Panc1 (cell line): ENCODE data around the gene MIEN1. TPM values are rescaled to one million over a fixed set of nuclear protein-coding genes. Genes with fewer than 3 reads are reported as not detected.
"Not testable (repeated sequence)": the region's sequence is repeated elsewhere in the genome, so short reads cannot be mapped to it uniquely, and the experiment has no call there.

Experiments used
- ATAC-seq: fragments of 200-7000 bp; cut with Tn5 transposase; 2 replicates; pipeline ENCODE4 v1.9.1; 2020; ENCODE audit warnings: mild to moderate bottlenecking, moderate library complexity
- BruUV-seq: library from RNA; stranded (reverse); fragments of 400-500 nt; replicated peaks from 2 replicates; lab custom pipeline; 2021; lab: Mats Ljungman, UMichigan
- CTCF ChIA-PET: fragments of 300-600 bp; sonication (Branson Sonifier 250); formaldehyde crosslinking; loops from one replicate; lab custom pipeline; 2022; ENCODE audit warnings: antibody characterized with exemption; lab: Charles Lee
- POLR2A ChIA-PET: fragments of 300-600 bp; sonication (Branson Sonifier 250); formaldehyde crosslinking; loops from one replicate; lab custom pipeline; 2022; ENCODE audit warnings: antibody characterized with exemption; lab: Charles Lee
- DNase-seq: peaks from one replicate; pipeline ENCODE4 v3.0.0-alpha.2; 2010; ENCODE audit warnings: low read depth, low spot score
- H3K27ac ChIP-seq: 2 replicates; pipeline ENCODE4 v1.5.1; 2011; ENCODE audit warnings: mild to moderate bottlenecking, low read length, inconsistent platforms
- H3K27me3 ChIP-seq: fragments of 200-500 bp; sonication (Bioruptor generic); 2 replicates; pipeline ENCODE4 v1.6.0; 2014; ENCODE audit warnings: low read length, inconsistent platforms; ENCODE audit not compliant: control insufficient read depth, insufficient read depth
- H3K36me3 ChIP-seq: fragments of 200-500 bp; sonication (Bioruptor generic); 2 replicates; pipeline ENCODE4 v1.5.1; 2014; ENCODE audit warnings: inconsistent platforms, mild to moderate bottlenecking, low read length, moderate library complexity; ENCODE audit not compliant: control insufficient read depth, insufficient read depth
- H3K4me1 ChIP-seq: 2 replicates; pipeline ENCODE4 v1.5.1; 2011; ENCODE audit warnings: inconsistent platforms, mild to moderate bottlenecking, low read length, moderate library complexity; ENCODE audit not compliant: control insufficient read depth, insufficient read depth
- H3K4me3 ChIP-seq, 2 experiments: 2 replicates each; pipeline ENCODE4 v1.5.1; 2011 to 2012; ENCODE audit warnings: low read depth in 2 of 2, low read length in 2 of 2, mild to moderate bottlenecking in 2 of 2, inconsistent platforms in 1 of 2, moderate library complexity in 1 of 2
- H3K9me3 ChIP-seq: fragments of 200-500 bp; sonication (Bioruptor generic); 2 replicates; pipeline ENCODE4 v1.5.1; 2014; ENCODE audit warnings: low read depth, mild to moderate bottlenecking, inconsistent platforms, low read length, moderate library complexity; ENCODE audit not compliant: control insufficient read depth, insufficient read depth
- CTCF ChIP-seq: fragments of 450-650 bp; IDR thresholded peaks from 2 replicates; pipeline ENCODE4 v1.5.1; 2017; ENCODE audit warnings: mild to moderate bottlenecking
- POLR2AphosphoS5 ChIP-seq: IDR thresholded peaks from 2 replicates; pipeline ENCODE4 v1.6.1; 2012; ENCODE audit warnings: mild to moderate bottlenecking, low read depth, low read length, moderate library complexity
- SIN3A ChIP-seq: IDR thresholded peaks from 2 replicates; pipeline ENCODE4 v1.6.1; 2012; ENCODE audit warnings: low read depth, mild to moderate bottlenecking, low read length, moderate library complexity, borderline replicate concordance; ENCODE audit not compliant: insufficient read depth
- TCF7L2 ChIP-seq: IDR thresholded peaks from 2 replicates; pipeline ENCODE4 v1.6.1; 2011; ENCODE audit warnings: mild to moderate bottlenecking, low read depth, low read length, inconsistent platforms
- in situ Hi-C: cut with HindIII; loops from 2 replicates; pipeline ENCODE4 v1.10.0; 2016; ENCODE audit warnings: low sequenced_read_pairs, low pct_unique_long_range_greater_than_20kb
- intact Hi-C: fragments of 100-400 bp; cut with micrococcal nuclease; formaldehyde crosslinking; loops from one replicate; pipeline ENCODE4 v1.10.0; 2022; ENCODE audit not compliant: unreplicated experiment
- total RNA-seq: library from RNA; stranded (reverse); gene quantifications from one replicate; pipeline ENCODE4 v1.2.1, GENCODE V29; 2021; ENCODE audit not compliant: unreplicated experiment
- TF ChIP-seq, protein P1 (sequence below), 2 experiments: IDR thresholded peaks; 2 replicates each; pipeline ENCODE4 v1.6.1; 2011 to 2012; ENCODE audit warnings: low read depth in 2 of 2, control low read depth in 1 of 2, low read length in 1 of 2, mild to moderate bottlenecking in 1 of 2, moderate library complexity in 1 of 2; ENCODE audit not compliant: insufficient read depth in 1 of 2

The MIEN1 gene
- total RNA-seq, 1 experiment from 2014 or later = 103 TPM

GRCh38 chr17:39714234-39714633 is 16.1 kb downstream of the MIEN1 start:
- intact Hi-C loops (no loop called here), in situ Hi-C loops (no loop called here)
- Histone ChIP-seq H3K4me1 (no peaks in the 10 kb centered on the region), H3K27ac (no peak overlapping the region), H3K27me3 (no peaks in the 10 kb centered on the region), H3K36me3 (no peaks in the 10 kb centered on the region), H3K9me3 (no peaks in the 10 kb centered on the region), H3K4me3 (no peak overlapping the region)
- ChIA-PET CTCF (no interaction called here), POLR2A (interaction anchor here (0.7 kb wide), 1 partner anchor 12 kb away, joined by 4 read pairs; no protein-coding TSS in a partner anchor)
- DNase-seq (no peak), ATAC-seq (no peak)
- no peak for TF ChIP-seq POLR2AphosphoS5
- TF ChIP-seq SIN3A = no peak
- TF ChIP-seq TCF7L2 = no peak
- TF ChIP-seq, protein P1, sequence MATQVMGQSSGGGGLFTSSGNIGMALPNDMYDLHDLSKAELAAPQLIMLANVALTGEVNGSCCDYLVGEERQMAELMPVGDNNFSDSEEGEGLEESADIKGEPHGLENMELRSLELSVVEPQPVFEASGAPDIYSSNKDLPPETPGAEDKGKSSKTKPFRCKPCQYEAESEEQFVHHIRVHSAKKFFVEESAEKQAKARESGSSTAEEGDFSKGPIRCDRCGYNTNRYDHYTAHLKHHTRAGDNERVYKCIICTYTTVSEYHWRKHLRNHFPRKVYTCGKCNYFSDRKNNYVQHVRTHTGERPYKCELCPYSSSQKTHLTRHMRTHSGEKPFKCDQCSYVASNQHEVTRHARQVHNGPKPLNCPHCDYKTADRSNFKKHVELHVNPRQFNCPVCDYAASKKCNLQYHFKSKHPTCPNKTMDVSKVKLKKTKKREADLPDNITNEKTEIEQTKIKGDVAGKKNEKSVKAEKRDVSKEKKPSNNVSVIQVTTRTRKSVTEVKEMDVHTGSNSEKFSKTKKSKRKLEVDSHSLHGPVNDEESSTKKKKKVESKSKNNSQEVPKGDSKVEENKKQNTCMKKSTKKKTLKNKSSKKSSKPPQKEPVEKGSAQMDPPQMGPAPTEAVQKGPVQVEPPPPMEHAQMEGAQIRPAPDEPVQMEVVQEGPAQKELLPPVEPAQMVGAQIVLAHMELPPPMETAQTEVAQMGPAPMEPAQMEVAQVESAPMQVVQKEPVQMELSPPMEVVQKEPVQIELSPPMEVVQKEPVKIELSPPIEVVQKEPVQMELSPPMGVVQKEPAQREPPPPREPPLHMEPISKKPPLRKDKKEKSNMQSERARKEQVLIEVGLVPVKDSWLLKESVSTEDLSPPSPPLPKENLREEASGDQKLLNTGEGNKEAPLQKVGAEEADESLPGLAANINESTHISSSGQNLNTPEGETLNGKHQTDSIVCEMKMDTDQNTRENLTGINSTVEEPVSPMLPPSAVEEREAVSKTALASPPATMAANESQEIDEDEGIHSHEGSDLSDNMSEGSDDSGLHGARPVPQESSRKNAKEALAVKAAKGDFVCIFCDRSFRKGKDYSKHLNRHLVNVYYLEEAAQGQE (IDR thresholded peaks at IDR 0.05; ENCODE audit: insufficient read depth in 1 of 2, low read depth in 2 of 2, low read length in 1 of 2) = no peak
- TF ChIP-seq CTCF = no peak
- no TSS peak for BruUV-seq

DNA sequence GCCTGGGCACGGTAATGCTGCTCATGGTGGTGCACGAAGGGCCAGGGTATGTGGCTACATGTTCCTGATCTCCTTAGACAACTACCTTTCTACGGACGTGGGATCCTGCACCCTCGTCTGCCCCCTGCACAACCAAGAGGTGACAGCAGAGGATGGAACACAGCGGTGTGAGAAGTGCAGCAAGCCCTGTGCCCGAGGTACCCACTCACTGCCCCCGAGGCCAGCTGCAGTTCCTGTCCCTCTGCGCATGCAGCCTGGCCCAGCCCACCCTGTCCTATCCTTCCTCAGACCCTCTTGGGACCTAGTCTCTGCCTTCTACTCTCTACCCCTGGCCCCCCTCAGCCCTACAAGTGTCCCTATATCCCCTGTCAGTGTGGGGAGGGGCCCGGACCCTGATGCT is 18.5 kb downstream of the MIEN1 start:
- intact Hi-C loops = no loop called here
- TF ChIP-seq CTCF (no peak), SIN3A (no peak), POLR2AphosphoS5 (no peak), TCF7L2 (no peak)
- TF ChIP-seq, protein P1 (IDR thresholded peaks at IDR 0.05; ENCODE audit: insufficient read depth in 1 of 2, low read depth in 2 of 2, low read length in 1 of 2) = no peak
- Histone ChIP-seq H3K36me3 (no peaks in the 10 kb centered on the region), H3K4me1 (no peaks in the 10 kb centered on the region), H3K27ac (no peak overlapping the region), H3K4me3 (no peak overlapping the region), H3K27me3 (no peaks in the 10 kb centered on the region), H3K9me3 (no peaks in the 10 kb centered on the region)
- CTCF ChIA-PET = no interaction called here
- POLR2A ChIA-PET = no interaction called here
- no peak for DNase-seq
- no TSS peak for BruUV-seq
- no peak for ATAC-seq
- in situ Hi-C loops = no loop called here

DNA sequence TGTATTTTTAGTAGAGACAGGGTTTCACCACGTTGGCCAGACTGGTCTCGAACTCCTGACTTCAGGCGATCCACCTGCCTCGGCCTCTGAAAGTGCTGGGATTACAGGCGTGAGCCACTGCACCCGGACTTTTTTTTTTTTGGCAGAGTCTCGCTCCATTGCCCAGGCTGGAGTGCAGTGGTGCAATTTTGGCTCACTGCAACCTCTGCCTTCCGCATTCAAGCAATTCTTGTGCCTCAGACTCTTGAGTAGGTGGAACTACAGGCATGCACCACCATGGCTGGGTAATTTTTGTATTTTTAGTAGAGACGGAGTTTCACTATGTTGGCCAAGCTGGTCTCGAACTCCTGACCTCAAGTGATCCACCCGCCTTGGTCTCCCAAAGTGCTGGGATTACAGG is 19.3 kb downstream of the MIEN1 start:
- DNase-seq, H3K36me3 ChIP-seq, ATAC-seq, H3K27me3 ChIP-seq, H3K4me1 ChIP-seq, BruUV-seq, H3K27ac ChIP-seq, in situ Hi-C loops, H3K4me3 ChIP-seq, H3K9me3 ChIP-seq, POLR2A ChIA-PET, intact Hi-C loops: not testable (repeated sequence)
- CTCF ChIA-PET = interaction anchor here (0.5 kb wide), 1 partner anchor 19 kb away, joined by 4 read pairs; no protein-coding TSS in a partner anchor
